Kidney (tissue), 14 donors: Measurements from ENCODE around the gene ZBTB17. TPM values are rescaled to one million over a fixed set of nuclear protein-coding genes. Genes with fewer than 3 reads are reported as not detected.

ENCODE experiments used
- DNase-seq, 5 donors: peaks; one replicate each; pipeline ENCODE4 v3.0.0-alpha.2; 2013 to 2020
- FAIRE-seq: peaks from 2 replicates; lab custom pipeline; 2012; peaks lifted over from hg19 to GRCh38; lab: Jason Lieb, UNC
- H3K27ac ChIP-seq, 2 donors: one replicate each; pipeline ENCODE4 v1.7.0; 2013; ENCODE audit warnings: low read depth in 2 of 2, low read length in 2 of 2, inconsistent platforms in 1 of 2
- H3K27me3 ChIP-seq: one replicate; pipeline ENCODE4 v1.7.1; 2013; ENCODE audit warnings: low read length, inconsistent platforms; ENCODE audit not compliant: control insufficient read depth, insufficient read depth
- H3K36me3 ChIP-seq, 3 donors: one replicate each; pipeline versions ENCODE4 v1.7.0 to v1.7.1; 2013; ENCODE audit warnings: low read length in 3 of 3, control low read depth in 1 of 3, inconsistent platforms in 1 of 3; ENCODE audit not compliant: insufficient read depth in 3 of 3, control insufficient read depth in 2 of 3
- H3K4me1 ChIP-seq, 3 donors: one replicate each; pipeline versions ENCODE4 v1.7.0 to v1.7.1; 2013; ENCODE audit warnings: low read length in 3 of 3, inconsistent platforms in 1 of 3, low read depth in 1 of 3; ENCODE audit not compliant: control insufficient read depth in 2 of 3, insufficient read depth in 2 of 3
- H3K4me3 ChIP-seq, 3 donors: one replicate each; pipeline versions ENCODE4 v1.7.0 to v1.8.1; 2013; ENCODE audit warnings: low read length in 3 of 3, control low read depth in 1 of 3, inconsistent platforms in 1 of 3
- H3K9ac ChIP-seq, 3 donors: one replicate each; pipeline versions ENCODE4 v1.7.0 to v1.7.1; 2013; ENCODE audit warnings: low read length in 3 of 3, control low read depth in 1 of 3, inconsistent platforms in 1 of 3
- H3K9me3 ChIP-seq, 3 donors: one replicate each; pipeline versions ENCODE4 v1.7.0 to v1.7.1; 2013; ENCODE audit warnings: low read length in 3 of 3, control low read depth in 1 of 3, inconsistent platforms in 1 of 3; ENCODE audit not compliant: control insufficient read depth in 2 of 3, insufficient read depth in 1 of 3
- CTCF ChIP-seq: IDR thresholded peaks from 3 replicates; pipeline ENCODE4 v1.5.1; 2012; ENCODE audit warnings: mild to moderate bottlenecking, moderate library complexity, borderline replicate concordance; ENCODE audit not compliant: insufficient read depth; ENCODE audit errors: extremely low read depth
- intact Hi-C: fragments of 100-400 bp; cut with DNase I; formaldehyde crosslinking; loops from one replicate; pipeline ENCODE4 v1.11.1; 2022
- polyA plus RNA-seq: library from polyadenylated mRNA; stranded (reverse); fragments of 350-450 nt; fragmentation: Illumina TruSeq; extraction: RNeasy Lipid Tissue Mini Kit (QIAGEN cat#74804); gene quantifications from one replicate; pipeline ENCODE4 v1.2.3, GENCODE V29; 2014; ENCODE audit warnings: low read depth, low replicate concordance; ENCODE audit not compliant: insufficient read depth
- total RNA-seq: library from RNA; stranded (reverse); fragmentation: NEBNext Ultra II Directional; extraction: Animal tissue kit (Norgen Biotek cat#: 25700); gene quantifications from one replicate; pipeline ENCODE4 v1.2.1, GENCODE V29; 2021
- donor health status: control.
- donor health status: control.
- donor health status: control.
- donor health status: control.
- donor health status: control.
- donor health status: DM: yes; HTN: yes; CAD: no.
- donor health status: Normal renal cell carcinoma (clear cell type).

ZBTB17 gene
- total and polyA plus RNA-seq, 2 donors from 2014 or later = 33.1 to 41.5 TPM

DNA sequence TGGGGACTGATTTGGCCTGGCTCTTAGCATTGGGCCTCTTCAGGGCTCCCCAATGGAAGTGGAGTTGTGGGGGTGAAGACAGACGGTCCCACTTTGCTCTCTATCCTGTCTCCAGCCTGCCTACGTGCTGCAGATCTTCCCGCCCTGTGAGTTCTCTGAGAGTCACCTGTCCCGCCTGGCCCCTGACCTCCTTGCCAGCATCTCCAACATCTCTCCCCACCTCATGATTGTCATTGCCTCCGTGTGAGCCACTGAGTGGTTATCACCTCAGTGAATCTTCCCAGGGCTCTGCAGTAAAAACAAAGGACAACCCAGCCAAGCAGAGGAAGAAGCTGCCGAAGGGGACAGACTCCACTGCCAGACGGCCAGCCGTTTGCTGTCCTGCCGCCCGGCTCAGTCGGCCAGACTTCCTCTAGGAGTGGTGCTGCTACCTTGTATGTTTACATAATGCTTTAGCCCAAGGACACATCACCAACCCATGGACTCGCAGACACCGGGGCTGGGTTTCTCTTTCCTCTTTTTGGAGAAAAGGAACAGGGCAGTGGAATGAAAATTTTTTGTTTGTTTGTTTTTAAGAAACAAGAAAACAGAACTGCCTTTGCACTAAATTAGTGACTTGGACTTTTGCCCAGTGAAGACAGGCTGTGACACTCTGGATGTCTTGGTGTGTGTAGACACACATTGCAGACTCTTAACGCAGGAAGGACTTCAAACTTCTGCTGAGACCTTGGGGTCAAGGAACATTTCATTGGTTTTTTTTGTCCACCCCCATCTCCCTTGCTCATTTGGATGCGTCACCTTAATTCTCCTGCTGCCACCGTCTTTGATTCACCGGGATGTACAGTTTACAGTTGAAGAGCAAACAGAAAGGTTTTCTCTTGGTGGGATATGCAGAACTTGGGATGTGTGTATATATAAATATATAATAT lies 36.5 kb downstream of the ZBTB17 start:
- Histone ChIP-seq H3K9me3 (no peaks in the 10 kb centered on the region), H3K9ac (no peak overlapping the region), H3K27ac (peak overlapping the region in 1 of 2 donors; percentile 43), H3K36me3 (peaks cover 5 to 68% (median 38%) of the 10 kb centered on the region in 3 donors), H3K4me1 (peaks cover 0 to 7% (median 5%) of the 10 kb centered on the region in 3 donors), H3K27me3 (no peaks in the 10 kb centered on the region), H3K4me3 (no peak overlapping the region)
- no peak for FAIRE-seq
- intact Hi-C loops = no loop called here
- peak in 2 of 5 donors; percentile 65 to 77 for DNase-seq
- no peak for TF ChIP-seq CTCF

DNA sequence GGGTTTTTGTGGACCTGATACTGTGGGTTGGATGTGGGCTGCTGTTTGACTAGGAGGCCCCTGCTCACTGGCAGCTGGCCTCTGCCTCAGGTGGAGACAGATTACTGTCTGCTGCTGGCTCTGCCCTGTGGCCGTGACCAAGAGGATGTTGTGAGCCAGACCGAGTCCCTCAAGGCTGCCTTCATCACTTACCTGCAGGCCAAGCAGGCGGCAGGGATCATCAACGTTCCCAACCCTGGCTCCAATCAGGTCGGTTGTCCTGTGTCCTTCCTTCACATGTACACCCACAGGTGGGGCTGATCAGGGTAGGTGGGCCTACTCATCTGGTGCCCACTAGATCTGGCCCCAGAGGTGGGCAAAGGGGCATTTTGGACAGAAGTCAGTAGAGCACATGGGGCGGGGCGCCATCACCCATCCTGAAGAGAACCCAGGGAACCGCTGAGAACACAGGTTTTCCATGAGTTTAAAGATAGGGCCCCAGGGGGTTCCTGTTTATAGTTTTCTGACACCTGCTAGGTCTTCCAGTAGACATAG lies 37.2 kb downstream of the ZBTB17 start:
- Histone ChIP-seq H3K4me3 (no peak overlapping the region), H3K36me3 (peaks cover 5 to 72% (median 40%) of the 10 kb centered on the region in 3 donors), H3K27me3 (no peaks in the 10 kb centered on the region), H3K9ac (no peak overlapping the region), H3K27ac (no peak overlapping the region), H3K9me3 (no peaks in the 10 kb centered on the region), H3K4me1 (peaks cover 0 to 7% (median 5%) of the 10 kb centered on the region in 3 donors)
- no peak for TF ChIP-seq CTCF
- no peak for DNase-seq
- FAIRE-seq = no peak
- intact Hi-C loops = no loop called here

DNA sequence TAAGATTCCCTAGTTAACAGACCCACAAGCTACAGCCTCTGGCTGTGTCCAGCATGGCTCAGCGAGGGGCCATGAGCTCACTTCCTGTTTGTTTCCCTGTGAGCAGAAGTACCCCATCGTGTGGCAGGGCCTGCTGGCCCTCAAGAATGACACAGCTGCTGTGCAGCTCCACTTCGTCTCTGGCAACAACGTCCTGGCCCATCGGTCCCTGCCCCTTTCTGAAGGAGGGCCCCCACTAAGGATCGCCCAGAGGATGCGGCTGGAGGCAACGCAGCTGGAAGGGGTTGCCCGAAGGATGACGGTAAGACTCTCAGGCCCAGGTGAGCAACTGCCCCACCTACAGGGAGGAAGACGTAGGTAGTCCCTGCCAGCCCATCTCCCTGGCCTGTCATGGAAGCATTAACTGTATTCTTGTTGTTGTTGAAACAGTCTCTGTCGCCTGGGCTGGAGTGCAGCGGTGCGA lies 38.2 kb downstream of the ZBTB17 start:
- peaks cover 0 to 7% (median 5%) of the 10 kb centered on the region in 3 donors for H3K4me1 ChIP-seq
- H3K27ac ChIP-seq = no peak overlapping the region
- DNase-seq (no peak), FAIRE-seq (no peak)
- H3K9me3 ChIP-seq = no peaks in the 10 kb centered on the region
- H3K9ac ChIP-seq = no peak overlapping the region
- TF ChIP-seq CTCF = no peak
- no peak overlapping the region for H3K4me3 ChIP-seq
- intact Hi-C loops = no loop called here
- H3K36me3 ChIP-seq = peaks cover 5 to 78% (median 41%) of the 10 kb centered on the region in 3 donors
- no peaks in the 10 kb centered on the region for H3K27me3 ChIP-seq
